Parathyroid adenoma (tissue), 2 donors: ENCODE measurements around the gene ITPR2.
A peak's percentile ranks its signal among the peaks of the same experiment; 100 is the strongest.

ENCODE experiments used
- H2AFZ ChIP-seq: fragments of 300-600 bp; sonication (generic); one replicate; pipeline ENCODE4 v1.7.0; 2017; ENCODE audit warnings: antibody characterized with exemption, mild to moderate bottlenecking
- H3K27ac ChIP-seq: fragments of 300-600 bp; sonication (generic); one replicate; pipeline ENCODE4 v1.7.0; 2017
- H3K27me3 ChIP-seq: fragments of 300-600 bp; sonication (generic); one replicate; pipeline ENCODE4 v1.7.0; 2017; ENCODE audit warnings: low read length; ENCODE audit not compliant: control insufficient read depth, insufficient read depth
- H3K36me3 ChIP-seq: fragments of 300-600 bp; sonication (generic); one replicate; pipeline ENCODE4 v1.7.0; 2017; ENCODE audit warnings: low read length; ENCODE audit not compliant: control insufficient read depth, insufficient read depth
- H3K4me1 ChIP-seq: fragments of 300-600 bp; sonication (generic); one replicate; pipeline ENCODE4 v1.7.0; 2017; ENCODE audit warnings: control low read depth
- H3K4me2 ChIP-seq: fragments of 300-600 bp; sonication (generic); one replicate; pipeline ENCODE4 v1.7.0; 2017; ENCODE audit warnings: low read length
- H3K4me3 ChIP-seq: fragments of 300-600 bp; sonication (generic); one replicate; pipeline ENCODE4 v1.7.0; 2017; ENCODE audit warnings: low read depth, low read length
- H3K79me2 ChIP-seq: fragments of 300-600 bp; sonication (generic); one replicate; pipeline ENCODE4 v1.7.0; 2017; ENCODE audit warnings: control low read depth
- H3K9ac ChIP-seq: fragments of 300-600 bp; sonication (generic); one replicate; pipeline ENCODE4 v1.7.0; 2017; ENCODE audit warnings: mild to moderate bottlenecking
- H3K9me3 ChIP-seq: fragments of 300-600 bp; sonication (generic); one replicate; pipeline ENCODE4 v1.7.0; 2017; ENCODE audit warnings: low read length; ENCODE audit not compliant: control insufficient read depth
- CTCF ChIP-seq: fragments of 300-600 bp; sonication (generic); IDR thresholded peaks from one replicate; pipeline ENCODE4 v1.7.0; 2017; ENCODE audit warnings: antibody characterized with exemption, mild to moderate bottlenecking
- donor health status: primary hyperparathyroidism.

ITPR2 gene

GRCh38 chr12:26622601-26623000 lies 210.4 kb downstream of the ITPR2 start:
- no peak overlapping the region for H3K4me3 ChIP-seq
- H3K4me2 ChIP-seq: no peak overlapping the region
- H3K27me3 ChIP-seq: no peaks in the 10 kb centered on the region
- no peaks in the 10 kb centered on the region for H3K9me3 ChIP-seq
- H3K27ac ChIP-seq: no peak overlapping the region
- no peak overlapping the region for H3K9ac ChIP-seq
- no peak overlapping the region for H2AFZ ChIP-seq
- no peaks in the 10 kb centered on the region for H3K79me2 ChIP-seq
- H3K36me3 ChIP-seq: no peaks in the 10 kb centered on the region
- TF ChIP-seq CTCF: no peak
- no peaks in the 10 kb centered on the region for H3K4me1 ChIP-seq

GRCh38 chr12:26621932-26622331 lies 211.1 kb downstream of the ITPR2 start:
- Histone ChIP-seq H3K27ac (no peak overlapping the region), H3K79me2 (no peaks in the 10 kb centered on the region), H3K4me1 (no peaks in the 10 kb centered on the region), H3K27me3 (no peaks in the 10 kb centered on the region), H3K9me3 (no peaks in the 10 kb centered on the region), H3K4me3 (no peak overlapping the region), H3K36me3 (no peaks in the 10 kb centered on the region), H3K9ac (no peak overlapping the region), H3K4me2 (no peak overlapping the region), H2AFZ (no peak overlapping the region)
- no peak for TF ChIP-seq CTCF

- Histone ChIP-seq H3K9ac (no peak overlapping the region), H3K4me1 (no peaks in the 10 kb centered on the region), H3K4me2 (no peak overlapping the region), H3K9me3 (no peaks in the 10 kb centered on the region), H3K27ac (no peak overlapping the region), H3K27me3 (no peaks in the 10 kb centered on the region), H3K36me3 (no peaks in the 10 kb centered on the region), H3K79me2 (no peaks in the 10 kb centered on the region), H3K4me3 (no peak overlapping the region), H2AFZ (no peak overlapping the region)
- TF ChIP-seq CTCF: no peak
Observed at GRCh38 chr12:26620907-26621306, 212.1 kb downstream of the ITPR2 start.

- Histone ChIP-seq H2AFZ (no peak overlapping the region), H3K27ac (no peak overlapping the region), H3K4me2 (no peak overlapping the region), H3K4me1 (no peaks in the 10 kb centered on the region), H3K4me3 (no peak overlapping the region), H3K79me2 (no peaks in the 10 kb centered on the region), H3K27me3 (no peaks in the 10 kb centered on the region), H3K9me3 (no peaks in the 10 kb centered on the region), H3K9ac (no peak overlapping the region), H3K36me3 (no peaks in the 10 kb centered on the region)
- TF ChIP-seq CTCF: no peak
Observed at GRCh38 chr12:26617513-26617912, 215.5 kb downstream of the ITPR2 start.

- Histone ChIP-seq H3K36me3 (no peaks in the 10 kb centered on the region), H3K4me2 (no peak overlapping the region), H2AFZ (no peak overlapping the region), H3K4me3 (no peak overlapping the region), H3K27ac (no peak overlapping the region), H3K9me3 (no peaks in the 10 kb centered on the region), H3K79me2 (no peaks in the 10 kb centered on the region), H3K27me3 (no peaks in the 10 kb centered on the region), H3K4me1 (no peaks in the 10 kb centered on the region), H3K9ac (no peak overlapping the region)
- peak; percentile 13 for TF ChIP-seq CTCF
Observed at GRCh38 chr12:26614011-26614616, 218.9 kb downstream of the ITPR2 start.
